ENCODE results near the gene CBFA2T2. TPM values are rescaled to one million over a fixed set of nuclear protein-coding genes. Genes with fewer than 3 reads are reported as not detected.
"Not testable (repeated sequence)": the region's sequence is repeated elsewhere in the genome, so short reads cannot be mapped to it uniquely, and the experiment has no call there.

Gene CBFA2T2
- total RNA-seq, 1 donor from 2014 or later, result 10.7 TPM

GRCh38 chr20:33693741-33694638 lies 204.1 kb downstream of the CBFA2T2 start:
- DNase-seq, result peak; percentile 53
- no peak overlapping the region for H3K4me3 ChIP-seq
- H3K27ac ChIP-seq (replicated peaks), result peak overlapping the region; percentile 55
- H3K36me3 ChIP-seq, result no peaks in the 10 kb centered on the region
- H3K4me1 ChIP-seq, result peaks cover 11% of the 10 kb centered on the region
- intact Hi-C loops (cut with micrococcal nuclease), result no loop called here
- H3K9me3 ChIP-seq (replicated peaks), result no peaks in the 10 kb centered on the region
- no peaks in the 10 kb centered on the region for H3K27me3 ChIP-seq (ENCODE audit: low read depth)
- TF ChIP-seq CTCF (IDR thresholded peaks at IDR 0.05; ENCODE audit: borderline replicate concordance), result no peak

GRCh38 chr20:33694639-33695012 lies 204.7 kb downstream of the CBFA2T2 start:
- Histone ChIP-seq H3K9me3 (replicated peaks) (no peaks in the 10 kb centered on the region), H3K27ac (replicated peaks) (peak overlapping the region; percentile 55), H3K36me3 (no peaks in the 10 kb centered on the region), H3K4me3 (no peak overlapping the region), H3K4me1 (peaks cover 7% of the 10 kb centered on the region), H3K27me3 (ENCODE audit: low read depth) (no peaks in the 10 kb centered on the region)
- DNase-seq, result no peak
- intact Hi-C loops (cut with micrococcal nuclease), result no loop called here
- TF ChIP-seq CTCF (IDR thresholded peaks at IDR 0.05; ENCODE audit: borderline replicate concordance), result no peak

DNA sequence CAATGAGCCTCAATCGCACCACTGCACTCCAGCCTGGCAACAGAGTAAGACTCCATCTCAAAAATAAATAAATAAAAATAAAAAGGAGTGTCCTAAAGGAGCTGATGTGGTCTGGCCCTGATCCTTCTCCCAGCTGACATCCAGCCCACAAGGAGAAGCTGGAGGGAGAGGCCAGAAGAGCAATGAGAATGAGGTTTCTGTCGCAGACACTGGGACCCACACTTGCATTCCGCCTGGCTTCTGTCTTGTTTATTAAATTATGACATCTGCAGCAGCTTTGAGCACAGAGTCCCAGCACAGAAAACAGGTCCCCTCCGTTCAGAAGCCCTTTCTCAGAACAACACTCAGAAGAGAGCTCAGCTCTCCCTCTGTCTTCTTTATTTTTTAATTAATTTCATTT lies 206.6 kb downstream of the CBFA2T2 start:
- no peak overlapping the region for H3K4me3 ChIP-seq
- H3K27ac ChIP-seq (replicated peaks), result no peak overlapping the region
- H3K36me3 ChIP-seq, result no peaks in the 10 kb centered on the region
- no peaks in the 10 kb centered on the region for H3K27me3 ChIP-seq (ENCODE audit: low read depth)
- intact Hi-C loops (cut with micrococcal nuclease), result no loop called here
- H3K4me1 ChIP-seq, result peaks cover 7% of the 10 kb centered on the region
- no peak for DNase-seq
- no peak for TF ChIP-seq CTCF (IDR thresholded peaks at IDR 0.05; ENCODE audit: borderline replicate concordance)
- H3K9me3 ChIP-seq (replicated peaks), result no peaks in the 10 kb centered on the region

GRCh38 chr20:33697129-33697528 lies 207.2 kb downstream of the CBFA2T2 start:
- no peak for TF ChIP-seq CTCF (IDR thresholded peaks at IDR 0.05; ENCODE audit: borderline replicate concordance)
- intact Hi-C loops (cut with micrococcal nuclease), result no loop called here
- H3K9me3 ChIP-seq (replicated peaks), result no peaks in the 10 kb centered on the region
- H3K4me3 ChIP-seq, result no peak overlapping the region
- peaks cover 7% of the 10 kb centered on the region for H3K4me1 ChIP-seq
- H3K27me3 ChIP-seq (ENCODE audit: low read depth), result no peaks in the 10 kb centered on the region
- H3K36me3 ChIP-seq, result no peaks in the 10 kb centered on the region
- no peak for DNase-seq
- peak overlapping the region; percentile 12 for H3K27ac ChIP-seq (replicated peaks)

DNA sequence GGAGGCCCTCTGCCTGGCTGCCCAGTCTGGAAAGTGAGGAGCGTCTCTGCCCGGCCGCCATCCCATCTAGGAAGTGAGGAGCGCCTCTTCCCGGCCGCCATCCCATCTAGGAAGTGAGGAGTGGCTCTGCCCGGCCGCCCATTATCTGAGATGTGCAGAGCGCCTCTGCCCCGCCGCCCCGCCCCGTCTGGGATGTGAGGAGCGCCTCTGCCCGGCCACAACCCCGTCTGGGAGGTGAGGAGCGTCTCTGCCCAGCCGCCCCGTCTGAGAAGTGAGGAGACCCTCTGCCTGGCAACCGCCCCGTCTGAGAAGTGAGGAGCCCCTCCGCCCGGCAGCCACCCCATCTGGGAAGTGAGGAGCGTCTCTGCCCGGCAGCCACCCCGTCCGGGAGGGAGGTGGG lies 209.1 kb downstream of the CBFA2T2 start:
- H3K27me3 ChIP-seq (ENCODE audit: low read depth); H3K9me3 ChIP-seq (replicated peaks); H3K27ac ChIP-seq (replicated peaks); intact Hi-C loops (cut with micrococcal nuclease); DNase-seq; H3K36me3 ChIP-seq; H3K4me3 ChIP-seq: not testable (repeated sequence)
- peaks cover 15% of the 10 kb centered on the region for H3K4me1 ChIP-seq

Other genes with a start within 250 kb of the CBFA2T2 start
- gene BPIFB1, start 206.9 kb upstream of the CBFA2T2 start, total RNA-seq, result not detected
- gene CDK5RAP1, start 88.6 kb upstream of the CBFA2T2 start, total RNA-seq, result 19.9 TPM
- gene SNTA1, start 46.3 kb upstream of the CBFA2T2 start, total RNA-seq, result 202 TPM
- not detected for gene C20orf144, start 172.2 kb downstream of the CBFA2T2 start, total RNA-seq
- 0.22 TPM for gene ACTL10, start 176.8 kb downstream of the CBFA2T2 start, total RNA-seq
- gene NECAB3, start 184.3 kb downstream of the CBFA2T2 start, total RNA-seq, result 81.3 TPM
- 1.2 TPM for gene E2F1, start 196.3 kb downstream of the CBFA2T2 start, total RNA-seq
- 13.5 TPM for gene PXMP4, start 230.2 kb downstream of the CBFA2T2 start, total RNA-seq
- 1.8 TPM for gene ZNF341, start 241.9 kb downstream of the CBFA2T2 start, total RNA-seq